Common myeloid progenitor, CD34-positive (primary cell): ENCODE data around the gene ACBD4.
A peak's percentile ranks its signal among the peaks of the same experiment; 100 is the strongest.

Experiments used
- CTCF ChIA-PET: fragments of 350-600 bp; sonication (Branson Sonifier 250); formaldehyde crosslinking; loops from one replicate; lab custom pipeline; 2021; ENCODE audit warnings: antibody characterized with exemption; lab: Charles Lee
- POLR2A ChIA-PET: fragments of 350-600 bp; sonication (Branson Sonifier 250); formaldehyde crosslinking; loops from one replicate; lab custom pipeline; 2021; ENCODE audit warnings: antibody characterized with exemption; lab: Charles Lee
- DNase-seq, 3 donors: peaks; one replicate each; pipeline versions ENCODE4 v3.0.0 to v3.0.0-alpha.2; 2013
- H3K27ac ChIP-seq, 2 experiments: 1 replicate in 1 of 2; 2 replicates in 1 of 2; pipeline ENCODE4 v1.7.0; 2013; ENCODE audit warnings: inconsistent platforms in 2 of 2, low read length in 2 of 2, mild to moderate bottlenecking in 2 of 2, low read depth in 1 of 2, moderate library complexity in 1 of 2; ENCODE audit not compliant: severe bottlenecking in 2 of 2, insufficient read depth in 1 of 2, poor library complexity in 1 of 2
- H3K27me3 ChIP-seq, 5 experiments: replicated peaks in 2 of 5; 1 replicate in 3 of 5; 2 replicates in 2 of 5; pipeline versions ENCODE4 v1.6.1 to v1.7.0; 2013; ENCODE audit warnings: low read length in 4 of 5, mild to moderate bottlenecking in 2 of 5, moderate library complexity in 2 of 5, inconsistent platforms in 1 of 5; ENCODE audit not compliant: insufficient read depth in 5 of 5, control insufficient read depth in 4 of 5
- H3K36me3 ChIP-seq, 4 experiments: 1 replicate in 2 of 4; 2 replicates in 2 of 4; pipeline versions ENCODE4 v1.6.1 to v1.7.0; 2013; ENCODE audit warnings: low read length in 3 of 4, control low read depth in 1 of 4, mild to moderate bottlenecking in 1 of 4; ENCODE audit not compliant: control insufficient read depth in 4 of 4, insufficient read depth in 4 of 4
- H3K4me1 ChIP-seq, 4 experiments: 1 replicate in 3 of 4; 2 replicates in 1 of 4; pipeline versions ENCODE4 v1.6.1 to v1.7.1; 2013; ENCODE audit warnings: low read length in 3 of 4, mild to moderate bottlenecking in 3 of 4, control low read depth in 1 of 4, inconsistent platforms in 1 of 4, moderate library complexity in 1 of 4; ENCODE audit not compliant: control insufficient read depth in 4 of 4, insufficient read depth in 4 of 4; ENCODE audit errors: control extremely low read depth in 1 of 4
- H3K4me3 ChIP-seq, 7 experiments: 1 replicate in 4 of 7; 2 replicates in 3 of 7; pipeline versions ENCODE4 v1.5.1 to v1.7.0; 2013; ENCODE audit warnings: mild to moderate bottlenecking in 7 of 7, low read length in 6 of 7, moderate library complexity in 6 of 7, inconsistent platforms in 2 of 7, low read depth in 2 of 7, control low read depth in 1 of 7; ENCODE audit not compliant: insufficient read depth in 4 of 7, control insufficient read depth in 1 of 7; ENCODE audit errors: extremely low read depth in 1 of 7
- H3K9me3 ChIP-seq, 5 experiments: 1 replicate in 4 of 5; 2 replicates in 1 of 5; pipeline versions ENCODE4 v1.6.1 to v1.7.1; 2013; ENCODE audit warnings: low read length in 4 of 5, mild to moderate bottlenecking in 2 of 5, inconsistent platforms in 1 of 5, low read depth in 1 of 5, moderate library complexity in 1 of 5; ENCODE audit not compliant: control insufficient read depth in 4 of 5, insufficient read depth in 2 of 5; ENCODE audit errors: control extremely low read depth in 1 of 5
- WGBS: methylation state at CpG from one replicate; pipeline ENCODE4 v1.1.5; 2013; ENCODE audit not compliant: insufficient coverage; 5-methylcytosine and 5-hydroxymethylcytosine counted together

The ACBD4 gene

DNA sequence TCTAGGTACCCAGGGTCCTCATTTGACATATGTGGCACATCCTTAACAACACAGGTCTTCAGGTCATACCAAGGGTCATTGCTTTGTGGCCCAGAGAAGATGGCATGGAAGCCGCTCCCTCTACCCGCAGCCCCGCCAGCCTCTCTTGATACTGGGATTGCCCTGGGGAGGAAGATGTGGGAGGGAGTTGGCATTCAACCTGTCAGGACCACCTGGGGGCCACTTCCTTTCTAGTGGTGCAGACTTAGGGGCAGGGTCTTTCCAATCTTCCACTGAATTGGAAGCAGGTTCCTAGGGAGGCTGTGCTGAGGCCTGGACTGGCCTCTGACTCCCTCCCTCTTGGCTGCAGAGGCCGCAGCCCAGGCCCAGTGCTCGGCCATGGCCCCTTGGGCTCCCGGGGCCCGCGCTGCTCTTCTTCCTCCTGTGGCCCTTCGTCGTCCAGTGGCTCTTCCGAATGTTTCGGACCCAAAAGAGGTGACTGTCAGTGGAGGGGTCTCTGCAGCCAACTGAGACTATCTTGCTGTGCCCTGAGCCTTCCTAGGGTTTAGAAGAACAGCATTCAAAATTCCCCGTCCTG is 7.7 kb downstream of the ACBD4 start:
- WGBS: 87% methylated on average over 13 of the region's 13 CpGs
- POLR2A ChIA-PET: no interaction called here
- H3K9me3 ChIP-seq: no peaks in the 10 kb centered on the region
- H3K36me3 ChIP-seq: peaks cover 0 to 6% (median 0%) of the 10 kb centered on the region in 4 experiments
- no peak overlapping the region for H3K27ac ChIP-seq
- H3K4me3 ChIP-seq: peak overlapping the region in 3 of 7 experiments; percentile 68 to 81 (median 74)
- no peaks in the 10 kb centered on the region for H3K27me3 ChIP-seq
- DNase-seq: no peak
- CTCF ChIA-PET: interaction anchor here (1.8 kb wide), 1 partner anchor 9 kb away, joined by 18 read pairs; the partner anchor contains the start of gene ACBD4
- peaks cover 0 to 34% (median 19%) of the 10 kb centered on the region in 4 experiments for H3K4me1 ChIP-seq

DNA sequence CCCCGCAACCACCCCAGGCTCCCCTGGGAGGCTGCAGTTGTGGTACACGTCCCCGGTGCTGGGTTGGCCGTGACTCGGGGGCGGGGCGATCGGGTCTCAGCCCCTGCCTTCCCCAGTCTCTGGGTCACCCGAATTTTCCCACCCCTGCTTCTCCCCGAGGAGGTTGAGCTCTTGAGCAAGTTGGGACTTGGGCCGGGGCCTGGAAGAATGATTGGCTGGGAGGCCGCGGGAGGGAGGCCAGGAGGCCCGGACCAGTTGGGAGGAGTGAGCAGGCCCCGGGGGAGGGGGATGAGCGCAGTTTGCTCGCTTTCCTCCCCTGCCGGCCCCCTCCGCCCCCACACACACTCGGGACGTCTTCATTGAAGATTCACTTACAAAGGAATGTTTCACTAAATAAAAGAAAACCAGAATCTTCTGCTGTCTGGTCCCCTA is 8.3 kb downstream of the ACBD4 start:
- Histone ChIP-seq H3K9me3 (no peaks in the 10 kb centered on the region), H3K27me3 (no peaks in the 10 kb centered on the region), H3K36me3 (peaks cover 0 to 5% (median 0%) of the 10 kb centered on the region in 4 experiments), H3K27ac (peak overlapping the region in 1 of 2 experiments; percentile 70), H3K4me3 (peak overlapping the region in 6 of 7 experiments; percentile 22 to 81 (median 60)), H3K4me1 (peaks cover 0 to 37% (median 21%) of the 10 kb centered on the region in 4 experiments)
- ChIA-PET POLR2A (no interaction called here), CTCF (interaction anchor here (0.9 to 1.8 kb wide), 2 partner anchors 9 to 54 kb away, joined by 3 to 18 read pairs; partner anchors contain the start of gene ACBD4)
- WGBS: 12% methylated on average over 12 of the region's 21 CpGs
- peak; percentile 37 to 53 (median 40) for DNase-seq

DNA sequence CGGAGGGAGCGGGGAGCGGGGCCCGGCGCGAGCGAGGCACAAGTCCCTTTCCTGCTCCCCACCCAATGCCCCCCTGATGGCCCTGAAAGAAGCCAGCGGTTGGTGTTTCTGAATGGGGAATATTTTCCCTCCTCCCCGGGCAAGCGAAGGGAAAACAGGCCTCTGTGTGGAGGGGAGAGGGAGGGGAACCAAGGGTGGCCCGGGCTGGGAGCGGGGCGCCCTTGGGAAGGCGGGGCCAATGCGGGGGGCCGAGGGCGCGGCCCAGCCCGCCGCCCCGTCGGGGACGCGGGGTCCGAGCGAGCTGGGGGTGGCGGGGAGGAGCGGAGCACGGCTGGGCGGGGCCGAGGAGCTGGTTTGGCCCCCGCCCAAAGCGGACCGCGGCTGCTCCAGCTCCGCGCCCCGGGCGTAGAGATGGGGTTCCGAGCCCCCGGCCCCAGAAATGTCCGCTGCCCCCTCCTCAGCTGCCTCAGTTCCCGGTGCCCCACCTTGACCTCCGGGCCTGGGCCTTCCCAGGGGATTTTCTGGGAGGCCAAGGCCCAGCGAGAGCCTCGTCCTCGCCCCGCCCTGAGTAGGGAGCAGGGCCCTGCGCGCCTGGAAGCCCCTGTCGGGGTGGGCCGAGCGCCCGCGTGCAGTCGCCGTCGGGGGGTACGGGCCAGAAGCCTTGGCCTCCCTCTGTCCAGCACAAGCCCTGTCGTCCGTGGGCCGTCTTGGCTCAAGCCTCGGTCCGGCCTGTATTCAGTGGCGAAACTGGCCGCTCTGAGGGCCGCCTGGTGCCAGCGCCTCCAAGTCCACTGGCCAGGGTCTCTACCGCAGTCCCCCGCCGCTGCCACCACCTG is 8.9 kb downstream of the ACBD4 start:
- ChIA-PET POLR2A (interaction anchor here (1.6 kb wide), 1 partner anchor 17 kb away, joined by 3 read pairs; no protein-coding TSS in a partner anchor), CTCF (interaction anchor here (0.9 to 1.8 kb wide), 2 partner anchors 10 to 53 kb away, joined by 3 to 18 read pairs; partner anchors contain the start of gene ACBD4)
- peaks cover 0 to 2% (median 0%) of the 10 kb centered on the region in 4 experiments for H3K36me3 ChIP-seq
- H3K9me3 ChIP-seq: no peaks in the 10 kb centered on the region
- DNase-seq: peak in 2 of 3 donors; percentile 24 to 31
- peak overlapping the region in 6 of 7 experiments; percentile 22 to 81 (median 60) for H3K4me3 ChIP-seq
- H3K4me1 ChIP-seq: peaks cover 0 to 43% (median 27%) of the 10 kb centered on the region in 4 experiments
- peak overlapping the region in 1 of 2 experiments; percentile 70 for H3K27ac ChIP-seq
- H3K27me3 ChIP-seq: no peaks in the 10 kb centered on the region
- whole genome bisulfite sequencing: 27% methylated on average over 57 of the region's 71 CpGs

DNA sequence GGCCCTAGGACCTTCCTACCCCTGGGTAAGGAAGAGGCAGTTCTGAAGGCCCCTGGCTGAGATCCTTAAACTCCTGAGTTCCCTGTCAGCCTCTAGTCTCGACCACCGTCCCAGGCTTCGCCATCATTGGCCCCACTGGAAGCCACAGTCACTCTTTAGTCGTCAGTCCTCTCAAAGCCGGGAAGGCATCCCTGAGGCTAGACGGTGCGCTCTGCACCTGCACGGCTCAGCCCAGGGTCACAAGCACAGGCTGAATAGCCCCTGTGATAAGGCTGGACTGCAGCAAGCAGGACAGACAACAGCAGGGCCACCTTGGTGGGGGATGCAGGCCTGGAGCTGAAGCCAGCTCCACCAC is 9.5 kb downstream of the ACBD4 start:
- CTCF ChIA-PET: interaction anchor here (0.9 to 9.2 kb wide), 5 partner anchors 9 to 53 kb away, joined by 3 to 148 read pairs (median 10); partner anchors contain the start of gene ACBD4
- Histone ChIP-seq H3K36me3 (no peaks in the 10 kb centered on the region), H3K27ac (no peak overlapping the region), H3K4me3 (peak overlapping the region in 1 of 7 experiments; percentile 68), H3K4me1 (peaks cover 0 to 48% (median 32%) of the 10 kb centered on the region in 4 experiments), H3K9me3 (no peaks in the 10 kb centered on the region), H3K27me3 (no peaks in the 10 kb centered on the region)
- WGBS: 93% methylated on average over 8 of the region's 8 CpGs
- no peak for DNase-seq
- POLR2A ChIA-PET: interaction anchor here (1.6 kb wide), 1 partner anchor 16 kb away, joined by 3 read pairs; no protein-coding TSS in a partner anchor

DNA sequence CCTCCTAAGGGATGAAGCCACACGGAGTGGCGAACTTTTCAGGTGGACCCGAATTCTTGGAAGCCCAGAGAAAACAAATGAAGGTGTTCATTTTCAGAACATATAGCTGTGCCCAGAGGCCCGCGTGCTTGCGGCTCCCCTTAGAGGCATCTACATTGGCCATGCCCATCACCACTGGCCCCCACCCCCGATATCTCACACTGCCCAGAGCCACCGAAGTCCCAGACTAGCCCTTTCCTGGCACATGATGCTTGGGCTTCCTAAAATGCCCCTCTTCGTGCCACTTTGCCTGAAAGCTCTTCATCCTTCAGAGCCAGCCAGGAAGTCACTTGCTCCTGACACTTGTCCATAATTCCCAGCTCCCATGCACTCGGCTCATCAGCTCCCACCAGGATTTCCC is 10.7 kb downstream of the ACBD4 start:
- Histone ChIP-seq H3K36me3 (no peaks in the 10 kb centered on the region), H3K27me3 (no peaks in the 10 kb centered on the region), H3K9me3 (no peaks in the 10 kb centered on the region), H3K4me1 (peaks cover 10 to 59% (median 41%) of the 10 kb centered on the region in 4 experiments), H3K27ac (peak overlapping the region in 1 of 2 experiments; percentile 100), H3K4me3 (no peak overlapping the region)
- DNase-seq: no peak
- 85% methylated on average over 9 of the region's 10 CpGs for WGBS
- CTCF ChIA-PET: interaction anchor here (1.4 to 9.2 kb wide), 3 partner anchors 10 to 52 kb away, joined by 4 to 148 read pairs (median 10); partner anchors contain the start of gene ACBD4
- POLR2A ChIA-PET: interaction anchor here (1.6 to 4.1 kb wide), 2 partner anchors 10 to 15 kb away, joined by 3 to 34 read pairs; partner anchors contain the start of gene ACBD4

DNA sequence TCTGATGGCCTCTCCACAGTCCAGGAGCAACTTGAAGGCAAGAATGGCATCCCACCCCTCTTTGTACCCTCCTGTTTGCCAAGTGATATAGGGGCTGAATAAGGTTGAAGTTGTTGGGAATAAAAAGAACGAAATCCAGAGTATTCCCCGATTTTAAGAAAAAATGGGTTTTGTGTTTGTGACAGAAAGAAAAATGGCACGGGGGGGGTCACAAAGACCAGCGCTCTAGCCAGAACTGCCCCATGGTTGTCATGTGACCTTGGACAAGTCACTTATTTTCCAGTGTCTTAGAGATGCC is 11.1 kb downstream of the ACBD4 start:
- H3K27me3 ChIP-seq: no peaks in the 10 kb centered on the region
- peak overlapping the region in 5 of 7 experiments; percentile 74 to 96 (median 87) for H3K4me3 ChIP-seq
- POLR2A ChIA-PET: interaction anchor here (4.1 kb wide), 1 partner anchor 10 kb away, joined by 34 read pairs; the partner anchor contains the start of gene ACBD4
- H3K36me3 ChIP-seq: no peaks in the 10 kb centered on the region
- H3K4me1 ChIP-seq: peaks cover 13 to 63% (median 44%) of the 10 kb centered on the region in 4 experiments
- no peaks in the 10 kb centered on the region for H3K9me3 ChIP-seq
- H3K27ac ChIP-seq: peak overlapping the region in 1 of 2 experiments; percentile 100
- CTCF ChIA-PET: interaction anchor here (1.4 to 9.2 kb wide), 2 partner anchors 10 to 52 kb away, joined by 10 to 148 read pairs; partner anchors contain the start of gene ACBD4
- DNase-seq: no peak
- 95% methylated on average over 4 of the region's 4 CpGs for WGBS
